Neural crest cell (in vitro differentiated cells): ENCODE data around the gene TCEAL3. TPM values are rescaled to one million over a fixed set of nuclear protein-coding genes. Genes with fewer than 3 reads are reported as not detected.

Experiments used
- total RNA-seq: library from RNA; stranded (reverse); gene quantifications from 2 replicates; pipeline ENCODE4 v1.2.1, GENCODE V29; 2021

TCEAL3 gene
- total RNA-seq, 1 donor from 2014 or later, result 11.1 TPM

Other genes starting within 250 kb of the TCEAL3 start
- 310 and 334 TPM in 2 replicates for gene BEX3, start 231.4 kb upstream of the TCEAL3 start, total RNA-seq
- 0.34 and 0.70 TPM in 2 replicates for gene RAB40A, start 88.5 kb upstream of the TCEAL3 start, total RNA-seq
- gene TCEAL4, start 22.4 kb upstream of the TCEAL3 start, total RNA-seq, result 46.5 and 51.7 TPM in 2 replicates
- 12.2 and 13.0 TPM in 2 replicates for gene TCEAL1, start 21.0 kb downstream of the TCEAL3 start, total RNA-seq
- gene MORF4L2, start 78.7 kb downstream of the TCEAL3 start, total RNA-seq, result 412 TPM in 2 replicates
- 2.0 TPM in 1 of 2 replicates, not detected in the other for gene TMEM31, start 102.9 kb downstream of the TCEAL3 start, total RNA-seq
- 265 and 288 TPM in 2 replicates for gene PLP1, start 168.9 kb downstream of the TCEAL3 start, total RNA-seq
- gene RAB9B, start 224.3 kb downstream of the TCEAL3 start, total RNA-seq, result 3.4 and 3.7 TPM in 2 replicates